Liver (tissue), 3 donors: Measurements from ENCODE around the gene NT5DC2.

Source experiments
- EGR1 ChIP-seq, 2 donors: IDR thresholded peaks; 2 replicates each; pipeline ENCODE4 v1.6.1; 2016 to 2018; ENCODE audit warnings: antibody characterized with exemption in 2 of 2, low read depth in 2 of 2
- FOXA2 ChIP-seq: IDR thresholded peaks from 2 replicates; pipeline ENCODE4 v1.6.1; 2016; ENCODE audit warnings: antibody characterized with exemption
- GABPA ChIP-seq, 2 donors: IDR thresholded peaks in 1 of 2; conservative IDR thresholded peaks in 1 of 2; 2 replicates each; pipeline ENCODE4 v1.6.1; 2016; ENCODE audit warnings: antibody characterized with exemption in 2 of 2, mild to moderate bottlenecking in 1 of 2, moderate library complexity in 1 of 2
- HNF4A ChIP-seq, 2 donors: conservative IDR thresholded peaks; 2 replicates each; pipeline ENCODE4 v1.6.1; 2016; ENCODE audit warnings: antibody characterized with exemption in 2 of 2, mild to moderate bottlenecking in 2 of 2
- JUND ChIP-seq, 2 donors: IDR thresholded peaks; 2 replicates each; pipeline ENCODE4 v1.6.1; 2016; ENCODE audit warnings: antibody characterized with exemption in 2 of 2
- RAD21 ChIP-seq, 2 donors: IDR thresholded peaks; 2 replicates each; pipeline ENCODE4 v1.6.1; 2016; ENCODE audit warnings: antibody characterized with exemption in 2 of 2, mild to moderate bottlenecking in 2 of 2
- RXRA ChIP-seq, 2 donors: IDR thresholded peaks; 2 replicates each; pipeline ENCODE4 v1.6.1; 2017 to 2018; ENCODE audit warnings: antibody characterized with exemption in 2 of 2, mild to moderate bottlenecking in 1 of 2
- YY1 ChIP-seq: IDR thresholded peaks from 2 replicates; pipeline ENCODE4 v1.6.1; 2016; ENCODE audit warnings: antibody characterized with exemption, mild to moderate bottlenecking
- TF ChIP-seq, protein P1 (sequence below): fragments of 150-350 bp; IDR thresholded peaks from 2 replicates; pipeline ENCODE4 v1.5.1; 2017; ENCODE audit warnings: improper control_type of control experiment, low read depth, low read length; ENCODE audit not compliant: missing input control
- TF ChIP-seq, protein P2 (sequence below): IDR thresholded peaks from 2 replicates; pipeline ENCODE4 v1.6.1; 2016; ENCODE audit warnings: antibody characterized with exemption
- TF ChIP-seq, protein P3 (sequence below): IDR thresholded peaks from 2 replicates; pipeline ENCODE4 v1.6.1; 2016; ENCODE audit warnings: antibody characterized with exemption, mild to moderate bottlenecking
- TF ChIP-seq, protein P4 (sequence below): IDR thresholded peaks from 2 replicates; pipeline ENCODE4 v1.6.1; 2016; ENCODE audit warnings: antibody characterized with exemption
- donor health status: healthy.
- donor health status: healthy.

DNA sequence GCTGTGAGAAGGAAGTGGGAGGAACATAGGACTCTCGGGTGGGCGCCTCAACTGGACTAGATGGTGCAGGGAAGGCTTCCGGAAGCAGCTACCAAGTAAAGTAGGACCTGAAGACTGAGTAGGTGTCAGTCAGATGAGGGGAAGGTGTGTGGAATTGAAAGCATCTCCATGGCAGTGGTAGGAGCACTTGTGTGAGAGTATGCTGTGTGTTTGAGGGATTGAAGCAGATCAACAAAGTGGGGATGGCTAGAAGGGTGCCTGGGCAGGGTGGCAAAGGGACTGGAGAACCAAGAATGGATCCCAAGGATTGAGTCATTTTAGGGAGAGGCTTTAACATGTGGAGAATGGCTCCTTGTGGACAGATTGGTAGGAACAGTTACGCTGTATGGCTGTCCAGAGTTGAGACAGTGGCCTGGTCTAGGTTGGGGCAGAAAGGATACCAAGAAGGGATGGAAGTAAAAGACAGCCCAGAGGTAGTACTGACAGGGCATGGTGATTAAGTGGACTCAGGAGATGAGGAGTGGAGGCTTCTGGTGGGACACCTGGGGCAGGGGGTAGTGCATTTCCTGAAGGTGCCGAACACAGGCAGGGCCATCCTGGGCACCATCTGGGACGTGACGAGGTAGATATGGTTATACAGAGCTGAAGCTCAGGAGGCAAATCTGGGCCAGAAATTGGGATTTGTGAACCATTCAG is 4.2 kb upstream of the NT5DC2 start:
- TF ChIP-seq, protein P1, sequence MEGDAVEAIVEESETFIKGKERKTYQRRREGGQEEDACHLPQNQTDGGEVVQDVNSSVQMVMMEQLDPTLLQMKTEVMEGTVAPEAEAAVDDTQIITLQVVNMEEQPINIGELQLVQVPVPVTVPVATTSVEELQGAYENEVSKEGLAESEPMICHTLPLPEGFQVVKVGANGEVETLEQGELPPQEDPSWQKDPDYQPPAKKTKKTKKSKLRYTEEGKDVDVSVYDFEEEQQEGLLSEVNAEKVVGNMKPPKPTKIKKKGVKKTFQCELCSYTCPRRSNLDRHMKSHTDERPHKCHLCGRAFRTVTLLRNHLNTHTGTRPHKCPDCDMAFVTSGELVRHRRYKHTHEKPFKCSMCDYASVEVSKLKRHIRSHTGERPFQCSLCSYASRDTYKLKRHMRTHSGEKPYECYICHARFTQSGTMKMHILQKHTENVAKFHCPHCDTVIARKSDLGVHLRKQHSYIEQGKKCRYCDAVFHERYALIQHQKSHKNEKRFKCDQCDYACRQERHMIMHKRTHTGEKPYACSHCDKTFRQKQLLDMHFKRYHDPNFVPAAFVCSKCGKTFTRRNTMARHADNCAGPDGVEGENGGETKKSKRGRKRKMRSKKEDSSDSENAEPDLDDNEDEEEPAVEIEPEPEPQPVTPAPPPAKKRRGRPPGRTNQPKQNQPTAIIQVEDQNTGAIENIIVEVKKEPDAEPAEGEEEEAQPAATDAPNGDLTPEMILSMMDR: no peak
- TF ChIP-seq, protein P2, sequence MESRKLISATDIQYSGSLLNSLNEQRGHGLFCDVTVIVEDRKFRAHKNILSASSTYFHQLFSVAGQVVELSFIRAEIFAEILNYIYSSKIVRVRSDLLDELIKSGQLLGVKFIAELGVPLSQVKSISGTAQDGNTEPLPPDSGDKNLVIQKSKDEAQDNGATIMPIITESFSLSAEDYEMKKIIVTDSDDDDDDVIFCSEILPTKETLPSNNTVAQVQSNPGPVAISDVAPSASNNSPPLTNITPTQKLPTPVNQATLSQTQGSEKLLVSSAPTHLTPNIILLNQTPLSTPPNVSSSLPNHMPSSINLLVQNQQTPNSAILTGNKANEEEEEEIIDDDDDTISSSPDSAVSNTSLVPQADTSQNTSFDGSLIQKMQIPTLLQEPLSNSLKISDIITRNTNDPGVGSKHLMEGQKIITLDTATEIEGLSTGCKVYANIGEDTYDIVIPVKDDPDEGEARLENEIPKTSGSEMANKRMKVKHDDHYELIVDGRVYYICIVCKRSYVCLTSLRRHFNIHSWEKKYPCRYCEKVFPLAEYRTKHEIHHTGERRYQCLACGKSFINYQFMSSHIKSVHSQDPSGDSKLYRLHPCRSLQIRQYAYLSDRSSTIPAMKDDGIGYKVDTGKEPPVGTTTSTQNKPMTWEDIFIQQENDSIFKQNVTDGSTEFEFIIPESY: no peak
- TF ChIP-seq FOXA2: no peak
- no peak for TF ChIP-seq GABPA (IDR thresholded peaks at IDR 0.05 in 1 of 2, conservative IDR thresholded peaks at IDR 0.05 in 1 of 2)
- no peak for TF ChIP-seq EGR1 (IDR thresholded peaks at IDR 0.05; ENCODE audit: low read depth in 2 of 2)
- TF ChIP-seq HNF4A (conservative IDR thresholded peaks at IDR 0.05): no peak
- TF ChIP-seq, protein P3, sequence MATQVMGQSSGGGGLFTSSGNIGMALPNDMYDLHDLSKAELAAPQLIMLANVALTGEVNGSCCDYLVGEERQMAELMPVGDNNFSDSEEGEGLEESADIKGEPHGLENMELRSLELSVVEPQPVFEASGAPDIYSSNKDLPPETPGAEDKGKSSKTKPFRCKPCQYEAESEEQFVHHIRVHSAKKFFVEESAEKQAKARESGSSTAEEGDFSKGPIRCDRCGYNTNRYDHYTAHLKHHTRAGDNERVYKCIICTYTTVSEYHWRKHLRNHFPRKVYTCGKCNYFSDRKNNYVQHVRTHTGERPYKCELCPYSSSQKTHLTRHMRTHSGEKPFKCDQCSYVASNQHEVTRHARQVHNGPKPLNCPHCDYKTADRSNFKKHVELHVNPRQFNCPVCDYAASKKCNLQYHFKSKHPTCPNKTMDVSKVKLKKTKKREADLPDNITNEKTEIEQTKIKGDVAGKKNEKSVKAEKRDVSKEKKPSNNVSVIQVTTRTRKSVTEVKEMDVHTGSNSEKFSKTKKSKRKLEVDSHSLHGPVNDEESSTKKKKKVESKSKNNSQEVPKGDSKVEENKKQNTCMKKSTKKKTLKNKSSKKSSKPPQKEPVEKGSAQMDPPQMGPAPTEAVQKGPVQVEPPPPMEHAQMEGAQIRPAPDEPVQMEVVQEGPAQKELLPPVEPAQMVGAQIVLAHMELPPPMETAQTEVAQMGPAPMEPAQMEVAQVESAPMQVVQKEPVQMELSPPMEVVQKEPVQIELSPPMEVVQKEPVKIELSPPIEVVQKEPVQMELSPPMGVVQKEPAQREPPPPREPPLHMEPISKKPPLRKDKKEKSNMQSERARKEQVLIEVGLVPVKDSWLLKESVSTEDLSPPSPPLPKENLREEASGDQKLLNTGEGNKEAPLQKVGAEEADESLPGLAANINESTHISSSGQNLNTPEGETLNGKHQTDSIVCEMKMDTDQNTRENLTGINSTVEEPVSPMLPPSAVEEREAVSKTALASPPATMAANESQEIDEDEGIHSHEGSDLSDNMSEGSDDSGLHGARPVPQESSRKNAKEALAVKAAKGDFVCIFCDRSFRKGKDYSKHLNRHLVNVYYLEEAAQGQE: no peak
- TF ChIP-seq YY1: no peak
- no peak for TF ChIP-seq RAD21 (IDR thresholded peaks at IDR 0.05)
- TF ChIP-seq JUND (IDR thresholded peaks at IDR 0.05): no peak
- TF ChIP-seq, protein P4, sequence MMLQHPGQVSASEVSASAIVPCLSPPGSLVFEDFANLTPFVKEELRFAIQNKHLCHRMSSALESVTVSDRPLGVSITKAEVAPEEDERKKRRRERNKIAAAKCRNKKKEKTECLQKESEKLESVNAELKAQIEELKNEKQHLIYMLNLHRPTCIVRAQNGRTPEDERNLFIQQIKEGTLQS: no peak
- no peak for TF ChIP-seq RXRA (IDR thresholded peaks at IDR 0.05)
